CD14-positive monocyte (primary cell): ENCODE measurements around the gene YJU2. TPM values are rescaled to one million over a fixed set of nuclear protein-coding genes. Genes with fewer than 3 reads are reported as not detected.
"Not testable (repeated sequence)": the region's sequence is repeated elsewhere in the genome, so short reads cannot be mapped to it uniquely, and the experiment has no call there.

Source experiments
- DNase-seq, 3 donors: peaks; one replicate each; pipeline ENCODE4 v3.0.0-alpha.2; 2011 to 2022
- H2AFZ ChIP-seq: 2 replicates; pipeline ENCODE4 v1.6.0; 2012; ENCODE audit warnings: mild to moderate bottlenecking, low read depth, low read length, inconsistent platforms; ENCODE audit not compliant: insufficient read depth, poor library complexity, severe bottlenecking
- H3K27ac ChIP-seq, 2 donors: 1 replicate in 1 of 2; 2 replicates in 1 of 2; pipeline ENCODE4 v1.5.1; 2012 to 2013; ENCODE audit warnings: low read length in 2 of 2, control low read depth in 1 of 2, inconsistent platforms in 1 of 2, low read depth in 1 of 2, mild to moderate bottlenecking in 1 of 2
- H3K27me3 ChIP-seq, 2 donors: one replicate each; pipeline versions ENCODE4 v1.6.0 to v1.6.1; 2011 to 2013; ENCODE audit warnings: low read length in 2 of 2; ENCODE audit not compliant: control insufficient read depth in 2 of 2, insufficient read depth in 2 of 2
- H3K36me3 ChIP-seq, 2 donors: replicated peaks in 1 of 2; 1 replicate in 1 of 2; 2 replicates in 1 of 2; pipeline versions ENCODE4 v1.5.1 to v1.6.1; 2012 to 2013; ENCODE audit warnings: low read length in 2 of 2, control low read depth in 1 of 2, inconsistent platforms in 1 of 2, mild to moderate bottlenecking in 1 of 2; ENCODE audit not compliant: insufficient read depth in 2 of 2, control insufficient read depth in 1 of 2
- H3K4me1 ChIP-seq, 2 donors: 1 replicate in 1 of 2; 2 replicates in 1 of 2; pipeline versions ENCODE4 v1.5.1 to v1.6.1; 2012 to 2013; ENCODE audit warnings: low read length in 2 of 2, control low read depth in 1 of 2, inconsistent platforms in 1 of 2, mild to moderate bottlenecking in 1 of 2, moderate library complexity in 1 of 2; ENCODE audit not compliant: insufficient read depth in 2 of 2, control insufficient read depth in 1 of 2
- H3K4me2 ChIP-seq: replicated peaks from 2 replicates; pipeline ENCODE3; 2012; ENCODE audit warnings: low read length, moderate library complexity, mild to moderate bottlenecking; ENCODE audit not compliant: poor library complexity, severe bottlenecking; ENCODE audit errors: extremely low read depth
- H3K4me3 ChIP-seq, 3 experiments: fragments of 200-600 bp in 1 of 3; sonication (generic) in 1 of 3; replicated peaks in 1 of 3; 1 replicate in 2 of 3; 2 replicates in 1 of 3; pipeline ENCODE4 v1.5.1; 2011 to 2013; ENCODE audit warnings: low read length in 3 of 3, mild to moderate bottlenecking in 3 of 3, control low read depth in 2 of 3, low read depth in 2 of 3, inconsistent platforms in 1 of 3, moderate library complexity in 1 of 3
- H3K79me2 ChIP-seq: 2 replicates; pipeline ENCODE4 v1.6.0; 2012; ENCODE audit warnings: mild to moderate bottlenecking, control low read depth, inconsistent platforms, low read length, moderate library complexity; ENCODE audit not compliant: insufficient read depth
- H3K9ac ChIP-seq: 2 replicates; pipeline ENCODE4 v1.6.0; 2017; ENCODE audit warnings: low read length, mild to moderate bottlenecking; ENCODE audit not compliant: insufficient read depth, poor library complexity, severe bottlenecking
- H3K9me3 ChIP-seq, 2 donors: replicated peaks in 1 of 2; 1 replicate in 1 of 2; 2 replicates in 1 of 2; pipeline versions ENCODE4 v1.5.1 to v1.6.1; 2012 to 2013; ENCODE audit warnings: low read length in 2 of 2, control low read depth in 1 of 2; ENCODE audit not compliant: control insufficient read depth in 1 of 2, insufficient read depth in 1 of 2
- H4K20me1 ChIP-seq: 2 replicates; pipeline ENCODE4 v1.6.0; 2012; ENCODE audit warnings: mild to moderate bottlenecking, low read length, control low read depth, moderate library complexity; ENCODE audit not compliant: insufficient read depth
- H3K27ac Mint-ChIP-seq, 7 donors: one replicate each; pipeline ENCODE4 v1.8.0; 2020; ENCODE audit warnings: mild to moderate bottlenecking in 7 of 7, mixed read lengths in 7 of 7, moderate library complexity in 6 of 7, inconsistent platforms in 2 of 7
- H3K27me3 Mint-ChIP-seq, 3 donors: one replicate each; pipeline ENCODE4 v1.8.0; 2021 to 2022; ENCODE audit warnings: low read depth in 3 of 3, mild to moderate bottlenecking in 3 of 3, mixed read lengths in 3 of 3, moderate library complexity in 3 of 3, inconsistent platforms in 1 of 3
- H3K36me3 Mint-ChIP-seq, 2 donors: one replicate each; pipeline ENCODE4 v1.8.0; 2020; ENCODE audit warnings: mixed read lengths in 2 of 2, inconsistent platforms in 1 of 2, mild to moderate bottlenecking in 1 of 2
- H3K4me1 Mint-ChIP-seq: one replicate; pipeline ENCODE4 v1.8.0; 2020; ENCODE audit warnings: mild to moderate bottlenecking, mixed read lengths
- H3K4me3 Mint-ChIP-seq, 2 donors: one replicate each; pipeline ENCODE4 v1.8.0; 2020; ENCODE audit warnings: mild to moderate bottlenecking in 2 of 2, mixed read lengths in 2 of 2, moderate library complexity in 1 of 2
- H3K9me3 Mint-ChIP-seq, 7 donors: one replicate each; pipeline ENCODE4 v1.8.0; 2020 to 2022; ENCODE audit warnings: mixed read lengths in 7 of 7, mild to moderate bottlenecking in 6 of 7, moderate library complexity in 6 of 7, inconsistent platforms in 2 of 7
- WGBS: methylation state at CpG from one replicate; pipeline ENCODE4 v1.1.5; 2013; ENCODE audit warnings: missing lambda C conversion rate; ENCODE audit not compliant: insufficient coverage; 5-methylcytosine and 5-hydroxymethylcytosine counted together
- intact Hi-C, 2 donors: fragments of 100-400 bp; cut with micrococcal nuclease; formaldehyde crosslinking; loops; one replicate each; pipeline versions ENCODE4 v1.15.0 to v1.15.1; 2023
- polyA plus RNA-seq, 3 donors: library from polyadenylated mRNA; depleted of rRNA in 1 of 3; unstranded in 2 of 3; stranded (reverse) in 1 of 3; fragments of 300-500 nt in 2 of 3; fragments of >200 nt in 1 of 3; fragmentation: Illumina TruSeq in 2 of 3; gene quantifications; 1 replicate in 2 of 3; 2 replicates in 1 of 3; pipeline ENCODE4 v1.2.3, GENCODE V29; 2012 to 2021
- TF ChIP-seq, protein P1 (sequence below): fragments of 200-600 bp; IDR thresholded peaks from one replicate; pipeline ENCODE4 v1.8.0; 2022; ENCODE audit warnings: antibody characterized with exemption, mild to moderate bottlenecking

YJU2 gene
- polyA plus RNA-seq, 3 donors = 8.6 to 19.3 (median 13.4) TPM

DNA sequence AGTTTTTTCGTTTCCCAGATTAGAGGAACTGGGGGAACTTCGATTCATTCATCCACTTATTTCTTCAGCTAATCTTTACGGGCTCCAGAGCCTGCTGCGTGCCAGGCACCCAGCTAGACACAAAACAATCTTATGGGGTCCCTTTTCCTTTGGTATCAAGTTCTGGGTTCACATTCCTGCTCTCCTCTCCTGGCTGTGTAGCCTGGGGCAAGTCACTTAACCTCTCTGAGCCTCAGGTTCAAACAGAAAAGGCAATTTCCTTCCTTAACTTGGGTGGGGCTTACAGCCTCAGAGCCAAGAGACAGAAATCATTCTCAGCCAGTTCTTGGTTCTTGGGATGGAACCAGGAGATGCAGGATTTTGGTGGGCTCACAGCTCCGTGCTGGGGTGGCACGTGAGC is 38.1 kb downstream of the YJU2 start:
- intact Hi-C loops = no loop called here
- Histone ChIP-seq H3K36me3 (no peaks in the 10 kb centered on the region), H3K27ac (no peak overlapping the region), H3K9ac (no peak overlapping the region), H3K4me3 (no peak overlapping the region), H4K20me1 (no peaks in the 10 kb centered on the region), H3K79me2 (no peaks in the 10 kb centered on the region), H3K27me3 (peaks cover 5 to 9% of the 10 kb centered on the region in 2 donors), H3K4me2 (no peak overlapping the region), H3K4me1 (no peaks in the 10 kb centered on the region), H2AFZ (no peak overlapping the region), H3K9me3 (no peaks in the 10 kb centered on the region)
- Mint-ChIP-seq H3K27ac (no peak overlapping the region), H3K4me3 (no peak overlapping the region), H3K9me3 (peaks cover 0 to 3% (median 0%) of the 10 kb centered on the region in 7 donors), H3K27me3 (peaks cover 21 to 34% (median 26%) of the 10 kb centered on the region in 3 donors), H3K4me1 (peaks cover 5% of the 10 kb centered on the region), H3K36me3 (no peaks in the 10 kb centered on the region)
- TF ChIP-seq, protein P1, sequence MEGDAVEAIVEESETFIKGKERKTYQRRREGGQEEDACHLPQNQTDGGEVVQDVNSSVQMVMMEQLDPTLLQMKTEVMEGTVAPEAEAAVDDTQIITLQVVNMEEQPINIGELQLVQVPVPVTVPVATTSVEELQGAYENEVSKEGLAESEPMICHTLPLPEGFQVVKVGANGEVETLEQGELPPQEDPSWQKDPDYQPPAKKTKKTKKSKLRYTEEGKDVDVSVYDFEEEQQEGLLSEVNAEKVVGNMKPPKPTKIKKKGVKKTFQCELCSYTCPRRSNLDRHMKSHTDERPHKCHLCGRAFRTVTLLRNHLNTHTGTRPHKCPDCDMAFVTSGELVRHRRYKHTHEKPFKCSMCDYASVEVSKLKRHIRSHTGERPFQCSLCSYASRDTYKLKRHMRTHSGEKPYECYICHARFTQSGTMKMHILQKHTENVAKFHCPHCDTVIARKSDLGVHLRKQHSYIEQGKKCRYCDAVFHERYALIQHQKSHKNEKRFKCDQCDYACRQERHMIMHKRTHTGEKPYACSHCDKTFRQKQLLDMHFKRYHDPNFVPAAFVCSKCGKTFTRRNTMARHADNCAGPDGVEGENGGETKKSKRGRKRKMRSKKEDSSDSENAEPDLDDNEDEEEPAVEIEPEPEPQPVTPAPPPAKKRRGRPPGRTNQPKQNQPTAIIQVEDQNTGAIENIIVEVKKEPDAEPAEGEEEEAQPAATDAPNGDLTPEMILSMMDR = no peak
- DNase-seq = no peak
- WGBS = 72% methylated on average over 3 of the region's 6 CpGs

DNA sequence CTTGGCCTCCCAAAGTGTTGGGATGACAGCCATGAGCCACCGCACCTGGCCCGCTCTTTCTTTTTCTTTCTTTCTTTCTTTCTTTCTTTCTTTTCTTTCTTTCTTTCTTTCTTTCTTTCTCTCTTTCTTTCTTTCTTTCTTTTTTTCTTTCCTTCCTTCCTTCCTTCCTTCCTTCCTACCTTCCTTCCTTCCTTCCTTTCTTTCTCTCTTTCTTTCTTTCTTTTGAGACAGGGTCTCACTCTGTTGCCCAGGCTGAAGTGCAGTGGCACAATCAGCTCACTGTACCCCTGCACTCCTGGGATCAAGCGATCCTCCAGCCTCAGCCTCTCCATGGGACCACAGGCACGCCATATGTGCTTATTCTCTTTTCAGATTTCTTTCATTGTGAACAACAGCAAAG is 39.3 kb downstream of the YJU2 start:
- H3K36me3 ChIP-seq, H3K9ac ChIP-seq, H4K20me1 ChIP-seq, H3K4me3 ChIP-seq, H3K27me3 ChIP-seq, H3K27ac ChIP-seq, H3K9me3 Mint-ChIP-seq, H3K9me3 ChIP-seq, H3K4me2 ChIP-seq, intact Hi-C loops, DNase-seq, H3K4me3 Mint-ChIP-seq, H3K79me2 ChIP-seq, H3K27ac Mint-ChIP-seq, H3K4me1 ChIP-seq, H2AFZ ChIP-seq, H3K36me3 Mint-ChIP-seq, H3K4me1 Mint-ChIP-seq: not testable (repeated sequence)
- H3K27me3 Mint-ChIP-seq = peaks cover 9 to 22% (median 14%) of the 10 kb centered on the region in 3 donors
- 84% methylated on average over 4 of the region's 4 CpGs for WGBS
